ENCODE measurements around the gene GAB4. TPM values are rescaled to one million over a fixed set of nuclear protein-coding genes. Genes with fewer than 3 reads are reported as not detected.

Gene GAB4
- total RNA-seq, 1 experiment from 2014 or later = 0.11 TPM

- no peak overlapping the region for H3K4me2 ChIP-seq (ENCODE audit: low read depth, low read length, poor library complexity, severe bottlenecking)
- no peaks in the 10 kb centered on the region for H3K9me2 ChIP-seq (replicated peaks; ENCODE audit: insufficient read depth, low read length)
- H3K27me3 ChIP-seq (ENCODE audit: low read length) = no peaks in the 10 kb centered on the region
- H2AFZ ChIP-seq (ENCODE audit: low read length) = no peak overlapping the region
- H3K4me1 ChIP-seq (ENCODE audit: low read length) = no peaks in the 10 kb centered on the region
- no peaks in the 10 kb centered on the region for H3K36me3 ChIP-seq (ENCODE audit: insufficient read depth, low read length)
- DNase-seq = no peak
- H3K4me3 ChIP-seq (ENCODE audit: low read length) = no peak overlapping the region
- H3K27ac ChIP-seq (ENCODE audit: low read length) = no peak overlapping the region
- H4K20me1 ChIP-seq (ENCODE audit: insufficient read depth, low read depth, low read length) = no peaks in the 10 kb centered on the region
- H3K9me3 ChIP-seq (ENCODE audit: low read length) = no peaks in the 10 kb centered on the region
- H3K79me2 ChIP-seq (ENCODE audit: low read length) = no peaks in the 10 kb centered on the region
- H3K9ac ChIP-seq (ENCODE audit: low read length) = no peak overlapping the region
Observed at GRCh38 chr22:17012267-17012666, 4.2 kb upstream of the GAB4 start.

DNA sequence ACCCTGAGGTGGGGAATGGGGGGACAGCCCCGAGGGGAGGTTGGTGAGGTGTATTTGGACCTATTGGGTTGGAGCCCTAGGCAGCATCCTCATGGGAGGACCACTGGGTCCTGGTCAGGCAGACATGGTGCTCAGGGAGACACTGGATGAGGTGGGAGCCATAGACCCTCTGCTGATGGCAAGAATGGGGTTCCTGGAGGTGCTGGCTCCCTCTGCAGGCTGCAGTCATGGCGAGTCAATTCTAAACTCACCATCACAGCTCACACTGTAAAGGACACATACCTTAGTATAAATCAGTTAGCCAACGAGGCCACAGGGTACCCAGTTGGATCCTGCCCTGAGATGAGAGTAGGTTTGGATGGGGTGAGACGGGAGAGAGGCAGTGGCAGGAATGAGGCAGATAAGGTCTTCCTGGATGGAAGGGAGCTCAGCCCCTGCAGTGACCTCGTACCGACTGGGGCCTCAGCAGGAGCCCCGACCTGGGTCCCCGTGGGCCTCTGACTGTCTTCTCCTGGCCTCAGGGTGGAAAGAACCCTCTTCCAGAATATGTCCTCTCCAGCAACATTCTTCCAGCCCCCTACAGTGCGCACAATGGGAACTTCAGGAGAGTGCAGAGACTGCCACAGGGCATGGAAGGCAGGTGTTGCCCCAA is 1.7 kb upstream of the GAB4 start:
- no peaks in the 10 kb centered on the region for H3K4me1 ChIP-seq (ENCODE audit: low read length)
- no peaks in the 10 kb centered on the region for H3K27me3 ChIP-seq (ENCODE audit: low read length)
- H2AFZ ChIP-seq (ENCODE audit: low read length) = no peak overlapping the region
- H3K79me2 ChIP-seq (ENCODE audit: low read length) = no peaks in the 10 kb centered on the region
- no peak overlapping the region for H3K27ac ChIP-seq (ENCODE audit: low read length)
- H3K4me3 ChIP-seq (ENCODE audit: low read length) = no peak overlapping the region
- no peaks in the 10 kb centered on the region for H3K9me3 ChIP-seq (ENCODE audit: low read length)
- no peaks in the 10 kb centered on the region for H3K36me3 ChIP-seq (ENCODE audit: insufficient read depth, low read length)
- no peaks in the 10 kb centered on the region for H4K20me1 ChIP-seq (ENCODE audit: insufficient read depth, low read depth, low read length)
- H3K9me2 ChIP-seq (replicated peaks; ENCODE audit: insufficient read depth, low read length) = no peaks in the 10 kb centered on the region
- peak; percentile 67 for DNase-seq
- no peak overlapping the region for H3K4me2 ChIP-seq (ENCODE audit: low read depth, low read length, poor library complexity, severe bottlenecking)
- no peak overlapping the region for H3K9ac ChIP-seq (ENCODE audit: low read length)

- no peak overlapping the region for H3K27ac ChIP-seq (ENCODE audit: low read length)
- no peak overlapping the region for H3K4me2 ChIP-seq (ENCODE audit: low read depth, low read length, poor library complexity, severe bottlenecking)
- no peaks in the 10 kb centered on the region for H3K27me3 ChIP-seq (ENCODE audit: low read length)
- no peaks in the 10 kb centered on the region for H3K4me1 ChIP-seq (ENCODE audit: low read length)
- DNase-seq = no peak
- no peaks in the 10 kb centered on the region for H3K36me3 ChIP-seq (ENCODE audit: insufficient read depth, low read length)
- no peaks in the 10 kb centered on the region for H3K9me3 ChIP-seq (ENCODE audit: low read length)
- H3K9ac ChIP-seq (ENCODE audit: low read length) = no peak overlapping the region
- H3K4me3 ChIP-seq (ENCODE audit: low read length) = no peak overlapping the region
- H2AFZ ChIP-seq (ENCODE audit: low read length) = no peak overlapping the region
- no peaks in the 10 kb centered on the region for H3K79me2 ChIP-seq (ENCODE audit: low read length)
- no peaks in the 10 kb centered on the region for H4K20me1 ChIP-seq (ENCODE audit: insufficient read depth, low read depth, low read length)
- H3K9me2 ChIP-seq (replicated peaks; ENCODE audit: insufficient read depth, low read length) = no peaks in the 10 kb centered on the region
Observed at GRCh38 chr22:17007257-17007656, 765 bp downstream of the GAB4 start.

DNA sequence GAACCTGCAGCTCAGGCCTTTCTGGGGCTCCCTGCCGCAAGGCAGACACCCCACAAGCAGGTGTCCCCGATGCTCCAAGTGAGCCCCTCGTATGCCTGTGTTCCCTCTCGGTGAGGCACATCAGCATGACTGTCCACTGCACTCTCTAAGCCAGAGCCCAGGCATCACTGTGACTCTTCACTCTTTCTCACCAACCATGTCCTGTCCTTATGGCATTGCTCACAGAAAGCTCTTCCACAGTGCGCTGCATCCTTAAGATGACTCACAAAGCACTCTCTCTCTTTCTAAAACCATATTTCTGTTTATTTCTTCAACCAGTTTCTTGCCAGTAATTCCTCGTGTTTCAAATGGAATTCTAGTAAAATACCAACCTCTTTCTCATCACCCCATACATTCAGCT is 18.1 kb downstream of the GAB4 start:
- Histone ChIP-seq H3K4me3 (ENCODE audit: low read length) (no peak overlapping the region), H3K9me2 (replicated peaks; ENCODE audit: insufficient read depth, low read length) (no peaks in the 10 kb centered on the region), H3K27ac (ENCODE audit: low read length) (no peak overlapping the region), H2AFZ (ENCODE audit: low read length) (no peak overlapping the region), H4K20me1 (ENCODE audit: insufficient read depth, low read depth, low read length) (no peaks in the 10 kb centered on the region), H3K4me1 (ENCODE audit: low read length) (no peaks in the 10 kb centered on the region), H3K9me3 (ENCODE audit: low read length) (no peaks in the 10 kb centered on the region), H3K4me2 (ENCODE audit: low read depth, low read length, poor library complexity, severe bottlenecking) (no peak overlapping the region), H3K27me3 (ENCODE audit: low read length) (no peaks in the 10 kb centered on the region), H3K79me2 (ENCODE audit: low read length) (no peaks in the 10 kb centered on the region), H3K9ac (ENCODE audit: low read length) (no peak overlapping the region), H3K36me3 (ENCODE audit: insufficient read depth, low read length) (no peaks in the 10 kb centered on the region)
- DNase-seq = no peak

GRCh38 chr22:16988257-16988656 is 19.8 kb downstream of the GAB4 start:
- Histone ChIP-seq H3K9ac (ENCODE audit: low read length) (no peak overlapping the region), H3K79me2 (ENCODE audit: low read length) (no peaks in the 10 kb centered on the region), H3K27ac (ENCODE audit: low read length) (no peak overlapping the region), H3K27me3 (ENCODE audit: low read length) (no peaks in the 10 kb centered on the region), H2AFZ (ENCODE audit: low read length) (no peak overlapping the region), H3K36me3 (ENCODE audit: insufficient read depth, low read length) (no peaks in the 10 kb centered on the region), H3K9me3 (ENCODE audit: low read length) (peaks cover 9% of the 10 kb centered on the region), H3K4me2 (ENCODE audit: low read depth, low read length, poor library complexity, severe bottlenecking) (no peak overlapping the region), H3K4me1 (ENCODE audit: low read length) (no peaks in the 10 kb centered on the region), H4K20me1 (ENCODE audit: insufficient read depth, low read depth, low read length) (no peaks in the 10 kb centered on the region), H3K9me2 (replicated peaks; ENCODE audit: insufficient read depth, low read length) (no peaks in the 10 kb centered on the region), H3K4me3 (ENCODE audit: low read length) (no peak overlapping the region)
- no peak for DNase-seq

GRCh38 chr22:16987822-16988221 is 20.2 kb downstream of the GAB4 start:
- Histone ChIP-seq H3K9ac (ENCODE audit: low read length) (no peak overlapping the region), H3K27me3 (ENCODE audit: low read length) (no peaks in the 10 kb centered on the region), H3K36me3 (ENCODE audit: insufficient read depth, low read length) (no peaks in the 10 kb centered on the region), H4K20me1 (ENCODE audit: insufficient read depth, low read depth, low read length) (no peaks in the 10 kb centered on the region), H3K4me3 (ENCODE audit: low read length) (no peak overlapping the region), H3K9me2 (replicated peaks; ENCODE audit: insufficient read depth, low read length) (no peaks in the 10 kb centered on the region), H2AFZ (ENCODE audit: low read length) (no peak overlapping the region), H3K27ac (ENCODE audit: low read length) (no peak overlapping the region), H3K4me1 (ENCODE audit: low read length) (no peaks in the 10 kb centered on the region), H3K9me3 (ENCODE audit: low read length) (peaks cover 12% of the 10 kb centered on the region), H3K79me2 (ENCODE audit: low read length) (no peaks in the 10 kb centered on the region), H3K4me2 (ENCODE audit: low read depth, low read length, poor library complexity, severe bottlenecking) (no peak overlapping the region)
- no peak for DNase-seq

DNA sequence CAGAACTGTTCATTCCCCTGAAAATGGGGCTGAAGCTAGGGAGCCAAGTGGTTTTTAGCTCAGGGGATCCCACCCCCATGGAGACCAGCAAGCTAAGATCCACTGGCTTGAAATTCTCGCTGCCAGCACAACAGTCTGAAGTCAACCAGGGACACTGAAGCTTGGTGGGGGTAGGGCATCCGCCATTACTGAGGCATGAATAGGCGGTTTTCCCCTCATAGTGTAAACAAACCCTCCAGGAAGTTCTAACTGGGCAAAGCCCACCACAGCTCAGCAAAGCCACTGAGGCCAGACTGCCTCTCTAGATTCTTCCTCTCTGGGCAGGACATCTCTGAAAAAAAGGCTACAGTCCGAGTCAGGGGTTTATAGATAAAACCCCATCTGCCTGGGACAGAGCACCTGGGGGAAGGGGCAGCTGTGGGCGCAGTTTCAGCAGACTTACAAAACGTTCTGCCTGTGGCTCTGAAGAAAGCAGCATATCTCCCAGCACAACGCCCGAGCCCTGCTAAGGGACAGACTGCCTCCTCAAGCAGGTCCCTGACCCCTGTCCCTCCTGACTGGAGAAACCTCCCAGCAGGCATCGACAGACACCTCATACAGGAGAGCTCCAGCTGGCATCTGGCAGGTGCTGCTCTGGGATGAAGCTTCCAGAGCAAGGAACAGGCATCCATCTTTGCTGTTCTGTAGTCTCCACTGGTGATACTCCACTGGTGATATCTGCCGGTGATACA is 32.7 kb downstream of the GAB4 start:
- Histone ChIP-seq H3K27ac (ENCODE audit: low read length) (no peak overlapping the region), H3K9me3 (ENCODE audit: low read length) (no peaks in the 10 kb centered on the region)
- DNase-seq = no peak

GRCh38 chr22:16974298-16975084 is 33.5 kb downstream of the GAB4 start:
- Histone ChIP-seq H3K27ac (ENCODE audit: low read length) (no peak overlapping the region), H3K36me3 (ENCODE audit: insufficient read depth, low read length) (no peaks in the 10 kb centered on the region)
- no peak for DNase-seq

More for the DNA sequence above, 32.7 kb downstream of the GAB4 start:
- Histone ChIP-seq H4K20me1 (ENCODE audit: insufficient read depth, low read depth, low read length) (no peaks in the 10 kb centered on the region), H3K36me3 (ENCODE audit: insufficient read depth, low read length) (no peaks in the 10 kb centered on the region), H3K4me3 (ENCODE audit: low read length) (no peak overlapping the region), H3K79me2 (ENCODE audit: low read length) (no peaks in the 10 kb centered on the region), H3K9me2 (replicated peaks; ENCODE audit: insufficient read depth, low read length) (no peaks in the 10 kb centered on the region), H2AFZ (ENCODE audit: low read length) (no peak overlapping the region), H3K4me1 (ENCODE audit: low read length) (peaks cover 21% of the 10 kb centered on the region), H3K27me3 (ENCODE audit: low read length) (0 out of 2 replicates have a peak, but pooled peaks cover 3% of the 10 kb centered on the region), H3K9ac (ENCODE audit: low read length) (no peak overlapping the region), H3K4me2 (ENCODE audit: low read depth, low read length, poor library complexity, severe bottlenecking) (no peak overlapping the region)

More at GRCh38 chr22:16974298-16975084, 33.5 kb downstream of the GAB4 start:
- H4K20me1 ChIP-seq (ENCODE audit: insufficient read depth, low read depth, low read length) = no peaks in the 10 kb centered on the region
- no peaks in the 10 kb centered on the region for H3K9me2 ChIP-seq (replicated peaks; ENCODE audit: insufficient read depth, low read length)
- peaks cover 22% of the 10 kb centered on the region for H3K4me1 ChIP-seq (ENCODE audit: low read length)
- no peak overlapping the region for H3K4me2 ChIP-seq (ENCODE audit: low read depth, low read length, poor library complexity, severe bottlenecking)
- no peak overlapping the region for H2AFZ ChIP-seq (ENCODE audit: low read length)
- H3K9me3 ChIP-seq (ENCODE audit: low read length) = no peaks in the 10 kb centered on the region
- H3K9ac ChIP-seq (ENCODE audit: low read length) = no peak overlapping the region
- H3K27me3 ChIP-seq (ENCODE audit: low read length) = 0 out of 2 replicates have a peak, but pooled peaks cover 3% of the 10 kb centered on the region
- H3K79me2 ChIP-seq (ENCODE audit: low read length) = no peaks in the 10 kb centered on the region
- no peak overlapping the region for H3K4me3 ChIP-seq (ENCODE audit: low read length)
